ENCODE results near the gene TMEM72. TPM values are rescaled to one million over a fixed set of nuclear protein-coding genes. Genes with fewer than 3 reads are reported as not detected.

The TMEM72 gene
- total and polyA plus RNA-seq, 8 donors: 1.2 to 7.7 (median 2.4) TPM

GRCh38 chr10:44966129-44966815 lies 55.1 kb downstream of the TMEM72 start:
- intact Hi-C loops (cut with DNase I): no loop called here
- no peaks in the 10 kb centered on the region for H3K27me3 ChIP-seq
- 76 to 81% methylated on average over 8 of the region's 8 CpGs for WGBS, 2 donors
- ATAC-seq (no peak), DNase-seq (peak in 1 of 6 donors; percentile 14), FAIRE-seq (no peak)
- no peaks in the 10 kb centered on the region for H3K9me3 ChIP-seq
- TF ChIP-seq CTCF (IDR thresholded peaks at IDR 0.05): no peak
- H3K27ac ChIP-seq: peak overlapping the region in 2 of 4 donors; percentile 10 to 92
- peaks cover 0 to 10% (median 0%) of the 10 kb centered on the region in 3 donors for H3K36me3 ChIP-seq
- no peak overlapping the region for H3K4me3 ChIP-seq
- H3K4me1 ChIP-seq: peaks cover 4 to 37% (median 13%) of the 10 kb centered on the region in 3 donors

GRCh38 chr10:44966816-44967509 lies 55.8 kb downstream of the TMEM72 start:
- H3K4me1 ChIP-seq: peaks cover 4 to 37% (median 13%) of the 10 kb centered on the region in 3 donors
- H3K4me3 ChIP-seq: no peak overlapping the region
- ATAC-seq (no peak), FAIRE-seq (no peak), DNase-seq (peak in 1 of 6 donors; percentile 9)
- H3K9me3 ChIP-seq: no peaks in the 10 kb centered on the region
- peak overlapping the region in 2 of 4 donors; percentile 41 to 92 for H3K27ac ChIP-seq
- no peaks in the 10 kb centered on the region for H3K27me3 ChIP-seq
- H3K36me3 ChIP-seq: peaks cover 0 to 15% (median 0%) of the 10 kb centered on the region in 3 donors
- 76 to 80% methylated on average over 8 of the region's 8 CpGs for WGBS, 2 donors
- intact Hi-C loops (cut with DNase I): no loop called here
- TF ChIP-seq CTCF (IDR thresholded peaks at IDR 0.05): peak in 1 of 4 donors; percentile 15

GRCh38 chr10:44967616-44968015 lies 56.5 kb downstream of the TMEM72 start:
- TF ChIP-seq CTCF (IDR thresholded peaks at IDR 0.05): no peak
- 84 to 88% methylated on average over 4 of the region's 4 CpGs for WGBS, 2 donors

GRCh38 chr10:44968091-44968490 lies 57.0 kb downstream of the TMEM72 start:
- no peak for TF ChIP-seq CTCF (IDR thresholded peaks at IDR 0.05)
- 62 to 68% methylated on average over 3 of the region's 3 CpGs for WGBS, 2 donors
- Histone ChIP-seq H3K36me3 (peaks cover 0 to 15% (median 0%) of the 10 kb centered on the region in 3 donors), H3K27me3 (no peaks in the 10 kb centered on the region), H3K9me3 (no peaks in the 10 kb centered on the region), H3K27ac (peak overlapping the region in 2 of 4 donors; percentile 41 to 92), H3K4me1 (peaks cover 4 to 37% (median 13%) of the 10 kb centered on the region in 3 donors), H3K4me3 (no peak overlapping the region)
- intact Hi-C loops (cut with DNase I): no loop called here
- DNase-seq: peak in 1 of 6 donors; percentile 57
- ATAC-seq: peak in 2 of 4 donors; percentile 1 to 9
- FAIRE-seq: no peak

More at GRCh38 chr10:44967616-44968015, 56.5 kb downstream of the TMEM72 start:
- Histone ChIP-seq H3K4me3 (no peak overlapping the region), H3K27me3 (no peaks in the 10 kb centered on the region), H3K36me3 (peaks cover 0 to 15% (median 0%) of the 10 kb centered on the region in 3 donors), H3K4me1 (peaks cover 4 to 37% (median 13%) of the 10 kb centered on the region in 3 donors), H3K9me3 (no peaks in the 10 kb centered on the region), H3K27ac (peak overlapping the region in 2 of 4 donors; percentile 41 to 92)
- FAIRE-seq (no peak), DNase-seq (peak in 1 of 6 donors; percentile 34), ATAC-seq (no peak)
- intact Hi-C loops (cut with DNase I): no loop called here
